GM10847 (cell line): Measurements from ENCODE around the gene HS1BP3.

Experiments used
- POLR2A ChIP-seq: IDR thresholded peaks from 2 replicates; pipeline ENCODE4 v1.6.1; 2011; ENCODE audit not compliant: insufficient read length; ENCODE audit errors: extremely low read depth

The HS1BP3 gene

DNA sequence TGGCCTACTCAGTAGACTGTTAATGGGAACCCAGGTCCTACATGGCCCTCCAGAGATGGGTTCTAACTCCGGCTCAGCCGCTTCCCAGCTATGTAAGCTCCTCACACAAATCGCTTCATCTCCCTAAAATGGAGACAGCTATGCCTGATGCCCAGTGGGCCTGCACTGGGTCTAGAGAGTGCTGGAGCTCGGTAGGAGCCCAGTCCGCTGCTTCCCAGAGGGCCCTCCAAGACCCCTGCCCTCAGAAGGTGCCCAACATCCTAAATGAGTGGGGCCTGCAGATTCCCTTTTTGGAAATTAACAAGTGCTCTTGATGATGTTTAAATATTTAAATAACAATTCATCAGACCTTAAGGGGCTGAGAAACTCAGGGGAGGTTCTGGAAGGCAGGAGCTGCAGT lies 47.1 kb downstream of the HS1BP3 start:
- TF ChIP-seq POLR2A = no peak

DNA sequence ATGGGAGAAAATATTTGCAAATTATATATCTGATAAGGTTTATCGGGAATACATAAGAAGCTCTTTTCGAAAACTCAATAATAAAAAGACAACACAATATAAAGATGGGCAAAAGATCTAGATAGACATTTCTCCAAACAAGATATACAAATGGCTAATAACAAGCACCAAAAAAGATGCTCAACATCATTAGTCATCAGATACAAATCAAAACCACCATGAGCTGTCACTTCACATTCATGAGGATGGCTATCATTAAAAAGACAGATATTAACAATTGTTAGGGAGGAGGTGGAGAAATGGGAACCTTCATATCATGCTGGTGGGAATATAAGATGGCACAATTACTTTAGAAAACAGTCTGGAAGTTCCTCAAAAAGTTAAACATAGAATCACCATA lies 48.1 kb downstream of the HS1BP3 start:
- no peak for TF ChIP-seq POLR2A

DNA sequence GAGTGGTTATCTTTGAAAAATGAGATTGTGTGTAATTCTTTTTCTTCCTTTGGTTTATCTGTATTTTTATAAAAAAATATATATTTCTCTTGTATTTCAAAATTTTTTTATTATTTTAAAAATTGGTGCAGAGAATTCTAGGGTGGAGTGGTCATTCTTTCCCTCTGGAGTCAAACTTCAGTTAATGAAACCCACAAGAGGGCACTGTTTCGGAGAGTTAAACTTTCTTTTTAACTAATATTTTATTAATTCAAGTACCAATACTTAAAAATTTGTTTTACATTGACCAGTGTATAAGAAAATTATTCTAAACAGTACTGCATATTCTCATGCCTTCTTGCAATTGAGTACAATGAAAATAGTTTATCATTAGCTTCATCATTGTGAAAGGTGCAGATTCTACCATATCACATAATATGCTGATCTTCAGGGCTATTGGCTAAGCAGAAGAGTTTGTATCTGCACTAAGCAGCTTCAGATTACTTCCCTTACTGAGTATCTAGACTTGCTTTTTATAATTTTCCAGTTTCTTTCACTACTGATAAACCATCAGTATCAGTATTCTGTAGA lies 50.1 kb downstream of the HS1BP3 start:
- no peak for TF ChIP-seq POLR2A

DNA sequence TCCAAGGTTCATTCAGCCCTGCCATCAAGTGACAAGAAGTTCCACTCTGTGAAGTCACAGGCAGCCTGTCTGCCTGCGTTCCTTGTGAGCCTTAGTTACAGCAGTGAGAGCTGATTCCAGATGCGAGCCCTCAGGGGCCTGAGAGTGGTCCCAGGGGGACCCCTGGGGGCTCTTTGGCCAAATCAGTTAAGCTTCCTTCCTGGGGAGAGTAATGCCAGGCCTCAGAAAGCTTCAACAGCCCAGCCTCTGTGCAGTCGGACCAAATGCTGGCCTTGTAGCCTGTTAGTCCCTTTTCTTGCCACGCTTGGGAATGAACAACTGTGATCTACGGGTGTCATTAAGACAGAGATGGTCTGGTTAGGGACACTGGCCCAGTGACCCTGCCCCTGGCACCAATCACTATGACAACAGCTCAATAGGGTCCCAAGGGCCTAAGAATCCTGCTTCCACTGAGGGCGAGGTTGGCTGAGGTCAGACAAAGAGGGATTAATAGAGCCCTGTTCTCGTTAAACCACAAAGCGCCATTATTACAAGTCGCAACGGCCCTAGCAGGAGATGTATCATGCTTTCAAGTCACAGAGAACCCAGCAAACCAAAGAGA lies 50.9 kb downstream of the HS1BP3 start:
- no peak for TF ChIP-seq POLR2A

DNA sequence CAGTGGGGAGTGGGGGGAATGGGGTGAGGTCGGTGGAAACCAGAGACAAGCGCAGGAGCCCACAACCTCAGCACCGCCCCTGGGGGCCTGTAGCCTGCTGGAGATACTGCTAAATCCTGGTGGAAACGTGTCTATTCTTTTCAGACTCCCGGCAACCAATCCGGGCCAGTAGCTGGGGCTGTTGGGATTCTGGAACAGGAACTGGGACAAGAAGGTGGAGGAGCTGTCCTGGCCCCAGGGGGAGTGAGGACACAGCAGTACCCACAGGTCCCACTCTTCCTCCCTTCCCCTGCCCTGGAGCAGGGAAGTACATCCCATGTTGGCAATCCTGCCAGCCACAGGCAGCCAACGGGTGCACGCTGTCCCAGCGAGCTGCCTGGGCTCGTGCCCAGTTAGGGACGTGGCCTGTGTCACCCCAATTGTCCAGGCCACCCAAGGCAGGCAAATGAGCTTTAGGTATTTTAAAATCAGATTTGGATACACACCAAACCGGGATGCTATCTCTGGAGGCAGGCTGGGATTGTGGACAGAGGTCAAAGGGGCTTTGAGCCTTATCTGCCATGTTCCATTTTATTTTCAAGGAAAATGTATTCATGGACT lies 51.8 kb downstream of the HS1BP3 start:
- TF ChIP-seq POLR2A = no peak

DNA sequence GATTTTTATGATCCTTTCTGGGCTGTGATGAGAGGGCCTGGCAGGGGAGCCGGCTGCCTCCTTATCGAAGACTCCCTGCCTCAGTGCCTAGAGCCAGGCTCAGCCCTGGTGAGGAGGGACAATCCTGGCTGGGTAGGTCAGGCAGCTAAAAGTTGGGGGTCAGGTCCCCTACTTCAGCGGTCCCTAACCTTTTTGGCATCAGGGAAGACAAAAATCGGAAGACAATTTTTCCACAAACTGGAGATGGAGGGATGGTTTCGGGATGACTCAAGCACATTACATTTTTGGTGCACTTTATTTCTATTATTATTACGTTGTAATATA lies 53.1 kb downstream of the HS1BP3 start:
- no peak for TF ChIP-seq POLR2A

DNA sequence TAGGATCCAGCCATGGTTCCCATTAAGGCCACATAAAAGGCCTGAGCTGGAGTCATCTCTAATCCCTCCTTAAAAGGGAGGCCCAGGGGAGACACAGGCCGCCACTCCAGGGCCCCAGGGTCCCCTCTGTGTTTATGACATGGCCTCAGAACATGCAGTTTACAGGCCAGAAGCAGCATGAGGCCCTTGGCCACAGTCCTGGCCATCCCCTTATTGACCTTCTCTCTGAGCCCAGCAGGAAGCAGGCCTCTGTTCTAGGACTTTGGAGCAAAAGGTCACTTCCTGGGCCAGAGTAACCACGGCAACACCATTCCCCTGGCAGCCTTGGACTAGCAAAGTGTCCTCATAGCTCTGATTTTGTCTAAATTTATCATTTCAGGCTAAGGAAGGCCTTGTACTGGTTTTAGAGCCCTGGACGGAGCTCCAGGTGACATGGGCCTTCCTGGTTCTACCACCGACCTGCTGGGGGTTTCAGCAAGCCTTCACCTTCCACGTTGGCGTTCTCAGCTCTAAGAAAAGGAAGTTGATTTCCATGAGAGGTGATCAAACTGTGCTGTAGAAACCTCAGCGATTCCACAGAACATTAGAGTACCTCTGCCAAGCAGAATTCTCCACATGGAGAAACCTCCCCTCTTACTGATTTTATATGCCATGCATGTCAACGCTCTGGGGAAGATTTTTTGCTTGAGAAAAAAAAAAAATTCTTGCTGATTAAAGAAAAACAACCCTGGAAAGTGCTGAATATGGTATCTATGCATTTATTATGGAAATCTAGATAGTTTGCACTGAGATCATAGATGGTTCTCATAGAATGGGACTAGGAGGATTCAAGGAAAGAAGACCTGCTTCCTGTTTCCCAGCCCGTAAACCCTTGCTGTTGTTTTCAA lies 53.7 kb downstream of the HS1BP3 start:
- no peak for TF ChIP-seq POLR2A

DNA sequence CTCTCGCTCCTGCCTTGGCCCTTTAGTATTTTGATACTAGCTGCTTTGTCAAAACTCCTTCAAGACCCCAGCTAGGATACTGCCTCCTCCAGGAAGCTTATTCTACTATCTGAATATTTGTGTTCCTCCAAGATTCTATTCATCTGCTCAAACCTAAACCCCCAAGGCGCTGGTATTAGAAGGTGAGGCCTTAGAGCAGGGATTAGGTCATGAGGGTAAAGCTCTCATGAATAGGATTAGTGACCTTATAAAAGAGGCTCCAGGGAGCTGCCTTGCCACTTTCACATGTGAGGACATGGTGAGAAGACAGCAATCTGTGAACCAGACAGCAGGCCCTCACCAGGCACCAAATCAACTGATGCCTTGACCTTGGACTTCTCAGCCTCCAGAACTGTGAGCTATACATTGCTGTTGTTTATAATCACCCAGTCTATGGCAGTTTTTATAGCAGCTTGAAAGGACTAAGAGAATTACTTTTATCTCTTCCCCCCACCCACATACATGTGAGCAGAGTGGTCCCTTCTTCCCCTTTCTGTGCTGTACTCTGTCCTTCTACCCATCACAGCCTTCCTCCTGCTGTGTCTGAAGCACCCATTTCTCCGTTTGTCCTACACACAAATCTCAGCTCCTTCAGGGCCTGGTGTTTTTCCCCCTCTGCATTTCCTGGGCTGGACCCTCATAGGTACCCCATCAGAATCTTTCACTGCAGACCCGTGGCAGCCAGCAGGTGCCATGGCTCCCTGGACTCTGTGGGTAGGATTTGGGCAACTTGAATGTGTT lies 54.5 kb downstream of the HS1BP3 start:
- no peak for TF ChIP-seq POLR2A

DNA sequence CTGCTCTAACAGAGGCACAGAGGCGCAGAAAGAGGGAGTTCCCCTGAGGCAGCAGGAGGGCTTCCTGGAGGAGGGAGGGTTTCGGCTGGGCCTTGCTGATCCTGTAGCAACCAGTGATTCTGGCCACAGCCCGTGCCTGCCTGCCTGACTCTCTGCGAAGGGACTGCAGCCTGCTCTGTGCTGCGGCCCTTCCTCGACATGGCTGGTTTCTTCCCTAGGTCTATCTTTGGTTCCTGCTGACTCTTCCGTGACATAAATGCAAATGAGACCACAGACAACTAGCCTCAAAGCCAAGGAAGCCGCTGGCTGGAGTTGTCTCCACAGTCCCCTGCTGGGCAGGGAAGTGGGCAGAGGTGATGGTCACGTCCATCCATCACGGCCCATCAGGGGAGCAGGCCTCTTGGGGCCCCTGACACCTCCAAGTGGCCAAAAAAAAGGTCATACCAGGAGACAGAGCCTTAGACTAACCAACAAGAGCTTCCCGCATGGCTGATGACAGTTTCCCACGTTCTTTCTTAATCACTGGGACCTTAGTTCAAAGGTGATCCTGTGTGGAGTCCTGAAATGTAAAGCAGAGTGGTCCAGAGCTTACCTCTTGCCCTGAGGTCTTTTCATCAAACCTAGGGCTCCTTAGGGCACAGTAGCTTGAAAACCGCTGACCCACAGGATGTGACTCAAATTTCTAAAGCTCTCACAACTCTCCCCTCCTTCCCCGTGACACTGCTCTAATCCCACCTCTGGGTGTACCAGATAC lies 55.3 kb downstream of the HS1BP3 start:
- TF ChIP-seq POLR2A = no peak

DNA sequence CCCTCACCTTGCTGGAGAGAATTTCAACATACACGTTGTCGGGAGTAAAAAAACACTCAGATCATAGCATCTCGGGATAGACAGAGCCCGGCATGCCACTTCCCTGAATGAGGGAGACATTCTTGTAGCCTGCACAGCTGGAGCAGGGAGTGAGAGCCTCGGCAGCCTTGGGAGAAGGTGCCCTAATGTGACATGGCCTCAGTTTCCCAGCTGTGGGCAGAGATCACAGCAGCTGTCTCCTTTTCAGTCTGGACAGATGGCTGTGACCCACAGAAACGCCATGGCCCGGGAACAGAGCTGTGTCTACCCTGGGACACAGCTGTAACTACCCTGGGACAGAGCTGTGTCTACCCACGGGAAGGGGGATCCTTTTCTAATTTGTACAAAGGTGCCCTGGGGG lies 55.9 kb downstream of the HS1BP3 start:
- TF ChIP-seq POLR2A = no peak

DNA sequence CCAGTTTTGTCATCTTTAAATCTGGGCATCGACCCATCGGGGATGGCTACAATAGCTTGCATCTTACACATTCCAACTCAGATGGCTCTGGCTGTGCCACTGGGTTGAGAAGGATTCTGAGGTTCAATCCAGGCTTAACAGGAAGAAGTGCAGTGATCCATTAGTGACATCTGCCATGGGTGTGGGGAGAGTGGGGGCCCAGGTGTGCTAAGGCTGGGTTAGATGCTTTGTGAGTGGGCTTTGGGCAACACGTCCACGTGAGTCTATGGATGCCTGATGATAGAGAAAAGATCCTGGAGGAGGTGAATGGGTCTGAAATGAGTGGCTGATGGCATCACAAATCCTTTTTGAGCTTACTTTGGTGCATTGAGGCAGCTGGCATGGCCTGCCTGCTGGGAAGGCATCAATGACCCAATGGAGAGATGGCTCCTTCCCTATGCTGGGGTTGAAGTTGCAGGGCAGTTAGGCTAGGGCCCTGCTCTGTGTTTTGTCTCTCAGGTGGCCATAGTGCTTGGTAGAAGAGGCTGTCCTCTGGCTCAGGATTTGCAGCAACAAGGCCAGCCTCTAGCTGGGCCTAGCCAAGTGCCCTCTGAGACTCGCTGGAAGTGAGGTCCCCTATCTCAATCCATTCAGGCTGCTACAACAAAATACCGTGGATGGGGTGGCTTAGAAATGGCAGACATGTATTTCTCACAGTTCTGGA lies 56.7 kb downstream of the HS1BP3 start:
- TF ChIP-seq POLR2A = no peak

DNA sequence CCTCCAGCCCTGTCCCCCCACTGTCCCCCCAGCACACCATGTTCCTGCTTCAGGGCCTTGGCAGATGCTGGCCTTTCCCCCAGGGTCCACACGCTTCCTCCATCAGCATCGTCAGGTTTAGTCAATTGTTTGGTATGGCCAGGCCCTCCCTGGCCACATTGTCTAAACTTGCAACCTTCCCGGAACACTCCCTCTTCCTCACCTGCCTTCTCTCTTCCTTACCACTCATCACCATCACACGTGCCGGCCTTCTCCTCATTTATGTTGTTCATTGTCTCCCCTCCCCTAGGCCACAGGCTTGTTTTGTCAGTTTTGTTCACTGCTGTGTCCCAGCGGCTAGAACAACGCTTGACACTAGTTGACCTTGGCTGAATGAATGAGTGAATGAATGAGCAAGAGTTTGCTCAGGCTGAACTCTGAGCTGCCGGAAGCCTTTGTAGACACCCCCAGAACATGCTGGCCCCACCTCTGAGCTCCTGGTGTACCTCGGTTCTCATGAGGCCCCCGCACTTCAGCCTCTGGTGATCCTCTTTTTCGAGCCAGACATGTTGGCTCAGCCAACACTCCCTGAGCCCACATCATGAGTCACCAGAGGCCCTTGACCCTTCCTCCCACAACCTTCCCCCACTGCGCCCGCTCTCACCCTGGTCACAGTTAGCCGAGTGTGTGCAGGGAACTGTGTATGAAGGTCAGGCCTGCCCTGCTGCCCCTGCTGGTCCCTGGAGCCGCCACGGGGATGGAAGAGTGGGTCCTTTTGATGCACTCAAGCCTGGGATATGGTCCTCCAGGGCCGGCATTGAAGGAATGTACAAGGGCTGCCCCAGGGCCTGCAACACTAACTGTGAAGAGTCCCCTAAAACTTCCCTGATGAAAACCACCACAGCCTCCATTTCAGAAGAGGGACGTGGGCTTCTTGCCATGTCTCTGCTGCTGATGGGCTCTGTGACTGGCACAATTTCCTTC lies 57.5 kb downstream of the HS1BP3 start:
- TF ChIP-seq POLR2A = no peak
